ENCODE measurements around the gene ALK. TPM values are rescaled to one million over a fixed set of nuclear protein-coding genes. Genes with fewer than 3 reads are reported as not detected.

The ALK gene
- total RNA-seq, 4 donors from 2014 or later = 0.06 to 4.1 TPM; not detected in 2

DNA sequence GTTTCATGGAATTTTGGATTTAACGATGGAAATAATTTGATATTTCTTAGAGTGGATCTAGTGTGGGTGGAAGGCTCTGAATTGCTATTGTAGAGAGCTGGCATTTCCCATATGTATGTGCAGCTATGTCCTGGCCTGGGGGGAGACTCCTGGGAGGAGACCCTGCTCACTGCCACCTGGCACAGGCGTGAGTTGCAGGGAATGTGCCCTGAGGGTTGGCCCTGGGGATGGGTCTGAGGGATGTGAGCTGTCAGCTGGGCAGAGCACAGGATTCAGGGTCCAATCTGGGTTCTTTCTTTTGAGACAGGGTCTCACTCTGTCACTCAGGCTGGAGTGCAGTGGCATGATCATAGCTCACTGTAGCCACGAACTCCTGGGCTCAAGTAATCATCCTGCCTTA is 686.0 kb downstream of the ALK start:
- TF ChIP-seq, protein P1, sequence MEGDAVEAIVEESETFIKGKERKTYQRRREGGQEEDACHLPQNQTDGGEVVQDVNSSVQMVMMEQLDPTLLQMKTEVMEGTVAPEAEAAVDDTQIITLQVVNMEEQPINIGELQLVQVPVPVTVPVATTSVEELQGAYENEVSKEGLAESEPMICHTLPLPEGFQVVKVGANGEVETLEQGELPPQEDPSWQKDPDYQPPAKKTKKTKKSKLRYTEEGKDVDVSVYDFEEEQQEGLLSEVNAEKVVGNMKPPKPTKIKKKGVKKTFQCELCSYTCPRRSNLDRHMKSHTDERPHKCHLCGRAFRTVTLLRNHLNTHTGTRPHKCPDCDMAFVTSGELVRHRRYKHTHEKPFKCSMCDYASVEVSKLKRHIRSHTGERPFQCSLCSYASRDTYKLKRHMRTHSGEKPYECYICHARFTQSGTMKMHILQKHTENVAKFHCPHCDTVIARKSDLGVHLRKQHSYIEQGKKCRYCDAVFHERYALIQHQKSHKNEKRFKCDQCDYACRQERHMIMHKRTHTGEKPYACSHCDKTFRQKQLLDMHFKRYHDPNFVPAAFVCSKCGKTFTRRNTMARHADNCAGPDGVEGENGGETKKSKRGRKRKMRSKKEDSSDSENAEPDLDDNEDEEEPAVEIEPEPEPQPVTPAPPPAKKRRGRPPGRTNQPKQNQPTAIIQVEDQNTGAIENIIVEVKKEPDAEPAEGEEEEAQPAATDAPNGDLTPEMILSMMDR (IDR thresholded peaks at IDR 0.05) = no peak
- no peak for TF ChIP-seq POLR2A (IDR thresholded peaks at IDR 0.05)
- intact Hi-C loops (cut with DNase I; ENCODE audit: low total_unique reads) = no loop called here
- no peak for DNase-seq
- Histone ChIP-seq H3K36me3 (no peaks in the 10 kb centered on the region), H3K27me3 (no peaks in the 10 kb centered on the region), H3K4me3 (no peak overlapping the region), H3K27ac (no peak overlapping the region), H3K9me3 (no peaks in the 10 kb centered on the region), H3K4me1 (no peaks in the 10 kb centered on the region)

DNA sequence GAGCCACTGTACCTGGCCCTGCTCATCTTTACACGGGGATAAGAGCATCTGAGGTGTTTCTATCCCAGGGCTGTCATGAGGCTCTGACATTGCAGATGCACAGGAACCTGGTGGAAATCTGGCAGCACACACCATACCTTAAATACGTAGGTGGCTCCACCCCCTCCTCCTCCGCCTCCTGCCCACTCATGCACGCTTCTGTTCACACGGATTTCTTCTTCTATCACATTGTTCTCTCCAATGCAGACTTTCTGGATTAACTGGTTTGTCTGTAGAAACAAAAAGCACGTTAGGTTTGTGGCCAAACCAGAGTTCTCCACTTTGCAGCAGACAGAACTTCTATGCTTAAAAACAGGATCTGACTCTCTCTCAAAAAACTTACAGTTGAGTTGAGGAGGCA is 688.0 kb downstream of the ALK start:
- Histone ChIP-seq H3K27ac (no peak overlapping the region), H3K9me3 (no peaks in the 10 kb centered on the region), H3K4me1 (no peaks in the 10 kb centered on the region), H3K27me3 (no peaks in the 10 kb centered on the region), H3K4me3 (no peak overlapping the region), H3K36me3 (no peaks in the 10 kb centered on the region)
- DNase-seq = no peak
- no peak for TF ChIP-seq POLR2A (IDR thresholded peaks at IDR 0.05)
- TF ChIP-seq, protein P1 (IDR thresholded peaks at IDR 0.05) = no peak
- intact Hi-C loops (cut with DNase I; ENCODE audit: low total_unique reads) = no loop called here

DNA sequence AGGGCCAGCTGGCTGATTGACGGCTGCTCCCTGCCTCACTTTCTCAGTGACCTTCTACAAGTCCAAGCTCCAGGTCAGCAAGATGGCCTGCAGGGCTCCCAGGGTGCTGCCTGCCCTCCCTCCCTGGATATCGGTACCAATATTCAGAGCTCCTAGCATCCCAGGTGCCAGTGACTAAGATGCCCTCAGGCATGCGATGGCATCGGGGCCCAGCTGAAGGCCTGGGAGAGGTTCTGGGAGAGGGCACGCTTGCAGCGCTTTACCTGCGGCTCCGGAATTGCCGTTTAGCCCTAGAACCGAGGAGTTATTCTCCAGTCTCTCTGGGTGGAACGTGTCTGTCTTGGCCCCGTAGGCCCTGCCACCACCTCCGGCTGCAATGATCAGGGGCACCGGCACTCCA is 689.3 kb downstream of the ALK start:
- no peak for TF ChIP-seq POLR2A (IDR thresholded peaks at IDR 0.05)
- TF ChIP-seq, protein P1 (IDR thresholded peaks at IDR 0.05) = no peak
- intact Hi-C loops (cut with DNase I; ENCODE audit: low total_unique reads) = no loop called here
- Histone ChIP-seq H3K9me3 (no peaks in the 10 kb centered on the region), H3K27ac (no peak overlapping the region), H3K27me3 (no peaks in the 10 kb centered on the region), H3K36me3 (no peaks in the 10 kb centered on the region), H3K4me3 (no peak overlapping the region), H3K4me1 (no peaks in the 10 kb centered on the region)
- no peak for DNase-seq

DNA sequence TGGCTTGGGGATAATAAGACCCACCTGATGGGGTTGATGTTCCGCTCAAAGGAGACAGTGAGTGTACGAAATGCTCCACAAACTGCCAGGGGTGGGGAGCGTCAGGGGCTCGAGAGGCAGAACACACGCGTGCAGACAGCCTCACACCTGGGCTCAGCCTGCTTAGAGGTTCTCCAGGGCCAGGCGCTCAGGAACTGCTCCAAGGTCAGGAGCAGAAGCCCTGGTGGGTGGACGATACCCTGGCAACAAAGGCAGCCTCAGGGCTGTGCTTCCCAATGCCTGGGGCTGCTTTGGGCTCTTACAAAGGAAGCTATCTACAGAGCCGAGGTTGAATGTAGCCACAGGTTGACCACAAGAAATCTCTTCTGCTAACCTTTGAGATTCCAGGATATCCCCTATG is 691.7 kb downstream of the ALK start:
- no peak overlapping the region for H3K4me3 ChIP-seq
- no peak for TF ChIP-seq POLR2A (IDR thresholded peaks at IDR 0.05)
- H3K9me3 ChIP-seq = no peaks in the 10 kb centered on the region
- no peaks in the 10 kb centered on the region for H3K36me3 ChIP-seq
- no peaks in the 10 kb centered on the region for H3K27me3 ChIP-seq
- H3K27ac ChIP-seq = no peak overlapping the region
- DNase-seq = no peak
- intact Hi-C loops (cut with DNase I; ENCODE audit: low total_unique reads) = no loop called here
- no peaks in the 10 kb centered on the region for H3K4me1 ChIP-seq

DNA sequence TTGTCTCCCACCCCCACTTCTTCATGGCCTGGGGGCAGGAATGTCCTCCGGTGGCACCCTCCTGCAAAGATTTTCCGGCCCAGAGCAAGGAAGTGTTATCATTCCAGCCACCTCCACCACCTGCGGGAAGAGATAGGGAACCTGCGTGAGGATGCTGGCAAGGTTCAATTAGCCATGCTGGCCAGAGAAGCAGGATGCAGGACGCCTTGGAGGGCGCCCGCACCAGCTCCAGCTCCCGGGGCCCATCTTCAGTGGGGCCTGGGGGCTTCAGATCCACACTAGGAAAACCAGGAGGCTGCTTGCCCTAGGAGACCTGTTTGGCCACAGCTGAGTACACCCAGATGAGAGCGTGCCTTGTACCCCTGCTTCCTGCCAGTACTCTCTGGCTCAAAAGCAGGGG is 692.4 kb downstream of the ALK start:
- Histone ChIP-seq H3K4me1 (no peaks in the 10 kb centered on the region), H3K4me3 (no peak overlapping the region), H3K27me3 (no peaks in the 10 kb centered on the region), H3K9me3 (no peaks in the 10 kb centered on the region), H3K36me3 (no peaks in the 10 kb centered on the region), H3K27ac (no peak overlapping the region)
- no peak for DNase-seq
- intact Hi-C loops (cut with DNase I; ENCODE audit: low total_unique reads) = no loop called here
- TF ChIP-seq, protein P1 (IDR thresholded peaks at IDR 0.05) = no peak
- no peak for TF ChIP-seq POLR2A (IDR thresholded peaks at IDR 0.05)
